Pancreas (tissue), 10 donors: ENCODE data around the gene LEAP2. TPM values are rescaled to one million over a fixed set of nuclear protein-coding genes. Genes with fewer than 3 reads are reported as not detected.

Experiments
- ATAC-seq, 4 donors: fragments of 200-7000 bp; cut with Tn5 transposase; one replicate each; pipeline versions ENCODE4 v1.8.0 to v1.9.1; 2020; ENCODE audit warnings: mild to moderate bottlenecking in 4 of 4, moderate library complexity in 4 of 4
- DNase-seq, 6 donors: peaks; one replicate each; pipeline ENCODE4 v3.0.0-alpha.2; 2020
- FAIRE-seq: peaks from 2 replicates; lab custom pipeline; 2012; peaks lifted over from hg19 to GRCh38; lab: Jason Lieb, UNC
- H3K27ac ChIP-seq, 4 donors: fragments of 200-600 bp; sonication (generic); 1 replicate in 3 of 4; 2 replicates in 1 of 4; pipeline versions ENCODE4 v1.5.0 to v1.8.0; 2020
- H3K27me3 ChIP-seq, 4 donors: fragments of 200-600 bp; one replicate each; pipeline ENCODE4 v1.8.0; 2021
- H3K36me3 ChIP-seq, 3 donors: fragments of 200-600 bp; sonication (generic) in 1 of 3; one replicate each; pipeline versions ENCODE4 v1.5.0 to v1.8.0; 2020 to 2021
- H3K4me1 ChIP-seq, 3 donors: fragments of 200-600 bp; one replicate each; pipeline ENCODE4 v1.8.0; 2021
- H3K4me3 ChIP-seq, 4 donors: fragments of 200-600 bp; sonication (generic) in 2 of 4; one replicate each; pipeline versions ENCODE4 v1.5.0 to v1.8.0; 2020 to 2021
- H3K9me3 ChIP-seq, 4 donors: fragments of 200-600 bp; one replicate each; pipeline ENCODE4 v1.8.0; 2021
- WGBS, 2 donors: extraction: QIAGEN DNeasy Blood & Tissue Kit; methylation state at CpG; one replicate each; pipeline ENCODE4 v1.1.7; 2013; 5-methylcytosine and 5-hydroxymethylcytosine counted together
- intact Hi-C, 3 donors: fragments of 100-400 bp; cut with DNase I; formaldehyde crosslinking; loops; one replicate each; pipeline versions ENCODE4 v1.11.1 to v1.14.2; 2022
- polyA plus RNA-seq, 2 donors: library from polyadenylated mRNA; stranded (reverse); fragments of 200-250 nt; gene quantifications; one replicate each; pipeline ENCODE4 v1.2.3, GENCODE V29; 2013
- total RNA-seq, 6 donors: library from RNA; stranded (reverse); fragmentation: NEBNext Ultra II Directional in 4 of 6; extraction: Animal tissue kit (Norgen Biotek cat#: 25700) in 4 of 6; gene quantifications; one replicate each; pipeline versions ENCODE4 v1.2.1 to v1.2.4, GENCODE V29; 2021 to 2023
- TF ChIP-seq, protein P1 (sequence below), 4 donors: fragments of 200-600 bp; sonication (generic) in 3 of 4; IDR thresholded peaks; one replicate each; pipeline versions ENCODE4 v1.5.0 to v1.8.0; 2021; ENCODE audit warnings: antibody characterized with exemption in 4 of 4
- donor health status: healthy with polysubstance abuse.
- donor health status: DM: no; HTN: no; CAD: no; lungs with moderate emphysema.
- donor health status: DM: no; HTN: no; CAD: no.
- donor health status: control.
- donor health status: control.
- donor health status: Bipolar disorder and iron deficiency.
- donor health status: DM: yes; HTN: yes; CAD: no.
- donor health status: DM: no; HTN: no; CAD: no.
- donor health status: DM: no; HTN: no; CAD: no.
- donor health status: DM: yes; HTN: yes; CAD: no.

The LEAP2 gene
- total and polyA plus RNA-seq, 8 donors: 0.55 to 3.9 (median 1.4) TPM

- WGBS, 2 donors: 88 to 89% methylated on average over 7 of the region's 7 CpGs
- no peaks in the 10 kb centered on the region for H3K27me3 ChIP-seq
- FAIRE-seq: no peak
- H3K9me3 ChIP-seq: no peaks in the 10 kb centered on the region
- peaks cover 0 to 61% (median 24%) of the 10 kb centered on the region in 3 donors for H3K36me3 ChIP-seq
- H3K4me1 ChIP-seq: no peaks in the 10 kb centered on the region
- TF ChIP-seq, protein P1, sequence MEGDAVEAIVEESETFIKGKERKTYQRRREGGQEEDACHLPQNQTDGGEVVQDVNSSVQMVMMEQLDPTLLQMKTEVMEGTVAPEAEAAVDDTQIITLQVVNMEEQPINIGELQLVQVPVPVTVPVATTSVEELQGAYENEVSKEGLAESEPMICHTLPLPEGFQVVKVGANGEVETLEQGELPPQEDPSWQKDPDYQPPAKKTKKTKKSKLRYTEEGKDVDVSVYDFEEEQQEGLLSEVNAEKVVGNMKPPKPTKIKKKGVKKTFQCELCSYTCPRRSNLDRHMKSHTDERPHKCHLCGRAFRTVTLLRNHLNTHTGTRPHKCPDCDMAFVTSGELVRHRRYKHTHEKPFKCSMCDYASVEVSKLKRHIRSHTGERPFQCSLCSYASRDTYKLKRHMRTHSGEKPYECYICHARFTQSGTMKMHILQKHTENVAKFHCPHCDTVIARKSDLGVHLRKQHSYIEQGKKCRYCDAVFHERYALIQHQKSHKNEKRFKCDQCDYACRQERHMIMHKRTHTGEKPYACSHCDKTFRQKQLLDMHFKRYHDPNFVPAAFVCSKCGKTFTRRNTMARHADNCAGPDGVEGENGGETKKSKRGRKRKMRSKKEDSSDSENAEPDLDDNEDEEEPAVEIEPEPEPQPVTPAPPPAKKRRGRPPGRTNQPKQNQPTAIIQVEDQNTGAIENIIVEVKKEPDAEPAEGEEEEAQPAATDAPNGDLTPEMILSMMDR (IDR thresholded peaks at IDR 0.05): no peak
- DNase-seq: no peak
- no peak overlapping the region for H3K4me3 ChIP-seq
- intact Hi-C loops: no loop called here
- H3K27ac ChIP-seq: no peak overlapping the region
- ATAC-seq: no peak
Observed at GRCh38 chr5:132896685-132897084, 23.2 kb downstream of the LEAP2 start.

GRCh38 chr5:132898094-132898493, 24.6 kb downstream of the LEAP2 start:
- H3K4me1 ChIP-seq: no peaks in the 10 kb centered on the region

GRCh38 chr5:132901036-132901435, 27.6 kb downstream of the LEAP2 start:
- DNase-seq (no peak), FAIRE-seq (no peak), ATAC-seq (no peak)
- Histone ChIP-seq H3K27ac (no peak overlapping the region), H3K4me1 (peaks cover 0 to 7% (median 0%) of the 10 kb centered on the region in 3 donors), H3K9me3 (no peaks in the 10 kb centered on the region), H3K27me3 (no peaks in the 10 kb centered on the region), H3K36me3 (peaks cover 0 to 30% (median 6%) of the 10 kb centered on the region in 3 donors), H3K4me3 (no peak overlapping the region)
- intact Hi-C loops: no loop called here
- TF ChIP-seq, protein P1 (IDR thresholded peaks at IDR 0.05): no peak
- WGBS, 2 donors: 86 to 88% methylated on average over 4 of the region's 4 CpGs

More at GRCh38 chr5:132898094-132898493, 24.6 kb downstream of the LEAP2 start:
- intact Hi-C loops: no loop called here
- WGBS, 2 donors: 72 to 78% methylated on average over 3 of the region's 3 CpGs
- H3K4me3 ChIP-seq: no peak overlapping the region
- H3K9me3 ChIP-seq: no peaks in the 10 kb centered on the region
- TF ChIP-seq, protein P1 (IDR thresholded peaks at IDR 0.05): no peak
- no peak for DNase-seq
- H3K27me3 ChIP-seq: no peaks in the 10 kb centered on the region
- H3K36me3 ChIP-seq: peaks cover 0 to 47% (median 24%) of the 10 kb centered on the region in 3 donors
- FAIRE-seq: no peak
- no peak overlapping the region for H3K27ac ChIP-seq
- no peak for ATAC-seq

- H3K9me3 ChIP-seq: no peaks in the 10 kb centered on the region
- intact Hi-C loops: no loop called here
- WGBS, 2 donors: 99 to 100% methylated on average over 3 of the region's 3 CpGs
- H3K36me3 ChIP-seq: peaks cover 0 to 23% (median 6%) of the 10 kb centered on the region in 3 donors
- DNase-seq (no peak), FAIRE-seq (no peak), ATAC-seq (no peak)
- peaks cover 0 to 11% (median 0%) of the 10 kb centered on the region in 3 donors for H3K4me1 ChIP-seq
- TF ChIP-seq, protein P1 (IDR thresholded peaks at IDR 0.05): no peak
- no peaks in the 10 kb centered on the region for H3K27me3 ChIP-seq
- no peak overlapping the region for H3K4me3 ChIP-seq
- H3K27ac ChIP-seq: no peak overlapping the region
Observed at GRCh38 chr5:132901730-132902129, 28.3 kb downstream of the LEAP2 start.

- Histone ChIP-seq H3K27ac (peak overlapping the region in 1 of 4 donors; percentile 33), H3K36me3 (no peaks in the 10 kb centered on the region), H3K4me1 (peaks cover 0 to 11% (median 0%) of the 10 kb centered on the region in 3 donors), H3K27me3 (no peaks in the 10 kb centered on the region), H3K9me3 (no peaks in the 10 kb centered on the region), H3K4me3 (no peak overlapping the region)
- DNase-seq: peak in 1 of 6 donors; percentile 38
- TF ChIP-seq, protein P1 (IDR thresholded peaks at IDR 0.05): no peak
- no peak for FAIRE-seq
- WGBS, 2 donors: 29 to 35% methylated on average over 2 of the region's 2 CpGs
- intact Hi-C loops: no loop called here
- peak; percentile 82 to 88 (median 87) for ATAC-seq
Observed at GRCh38 chr5:132905938-132906337, 32.5 kb downstream of the LEAP2 start.
